ENCODE data around the gene COA3. TPM values are rescaled to one million over a fixed set of nuclear protein-coding genes. Genes with fewer than 3 reads are reported as not detected.
"Not testable (repeated sequence)": the region's sequence is repeated elsewhere in the genome, so short reads cannot be mapped to it uniquely, and the experiment has no call there.

Gene COA3
- polyA plus RNA-seq, 1 donor, result 107 TPM

DNA sequence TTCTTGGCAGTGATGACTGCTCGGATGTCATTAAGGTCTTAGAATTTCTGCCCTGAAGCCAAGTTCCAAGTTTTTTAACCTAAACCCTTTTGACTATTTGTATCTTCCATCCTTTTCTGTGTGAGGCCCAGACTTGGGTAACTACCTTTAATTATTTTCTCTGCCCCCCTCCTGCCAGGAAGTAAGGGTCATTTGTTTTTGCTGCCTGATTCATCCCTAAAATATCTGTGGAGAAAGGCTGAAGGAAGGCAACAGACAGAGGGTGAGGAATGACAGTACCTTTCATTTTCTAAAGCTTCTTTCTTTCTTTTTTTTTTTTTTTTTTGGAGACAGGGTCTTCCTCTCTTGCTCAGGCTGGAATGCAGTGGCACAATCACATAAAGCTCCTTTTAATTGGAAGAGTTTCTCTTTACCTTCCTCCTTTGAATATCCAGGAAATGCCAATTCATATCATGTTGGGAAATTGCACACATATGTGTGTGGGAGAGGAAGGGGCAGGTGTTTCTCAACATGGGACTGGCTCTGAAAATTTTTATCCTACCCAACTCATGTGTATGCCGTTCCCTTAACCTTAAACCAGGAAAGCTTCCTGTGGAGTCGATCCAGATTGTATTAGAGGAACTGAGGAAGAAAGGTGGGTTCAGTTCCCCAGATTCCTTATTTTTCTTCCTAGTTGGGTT, 24.3 kb downstream of the COA3 start:
- Histone ChIP-seq H3K9me3 (ENCODE audit: control insufficient read depth, low read depth, low read length) (no peaks in the 10 kb centered on the region), H3K4me1 (ENCODE audit: control insufficient read depth, insufficient read depth, low read length) (peaks cover 17% of the 10 kb centered on the region), H3K4me3 (ENCODE audit: low read length) (peak overlapping the region; percentile 93), H3K27ac (ENCODE audit: low read length) (peak overlapping the region; percentile 83), H3K27me3 (ENCODE audit: control insufficient read depth, insufficient read depth, low read length) (no peaks in the 10 kb centered on the region), H3K36me3 (ENCODE audit: control insufficient read depth, insufficient read depth, low read length) (peaks cover 39% of the 10 kb centered on the region)
- WGBS (ENCODE audit: insufficient coverage, low lambda C conversion rate), result no CpG with 5 or more reads among the region's 3 CpGs
- no peak for DNase-seq

- 0% methylated on average over 2 of the region's 39 CpGs for WGBS (ENCODE audit: insufficient coverage, low lambda C conversion rate)
- peak within 1 kb of the TSS; percentile 93 for H3K4me3 ChIP-seq (ENCODE audit: low read length)
- DNase-seq, result peak; percentile 78 to 84
- no peaks in the 10 kb centered on the region for H3K9me3 ChIP-seq (ENCODE audit: control insufficient read depth, low read depth, low read length)
- peak within 1 kb of the TSS; percentile 83 for H3K27ac ChIP-seq (ENCODE audit: low read length)
- H3K4me1 ChIP-seq (ENCODE audit: control insufficient read depth, insufficient read depth, low read length), result peaks cover 11% of the 10 kb centered on the region
- H3K36me3 ChIP-seq (ENCODE audit: control insufficient read depth, insufficient read depth, low read length), result peaks cover 32% of the 10 kb centered on the region
- H3K27me3 ChIP-seq (ENCODE audit: control insufficient read depth, insufficient read depth, low read length), result no peaks in the 10 kb centered on the region
Observed at GRCh38 chr17:42773290-42774035, 25.0 kb downstream of the COA3 start, which contains the start of gene VPS25. Gene VPS25, plus strand, starts transcription at chr17:42773449. Its CDS starts 27 bp downstream, at chr17:42773476.

DNA sequence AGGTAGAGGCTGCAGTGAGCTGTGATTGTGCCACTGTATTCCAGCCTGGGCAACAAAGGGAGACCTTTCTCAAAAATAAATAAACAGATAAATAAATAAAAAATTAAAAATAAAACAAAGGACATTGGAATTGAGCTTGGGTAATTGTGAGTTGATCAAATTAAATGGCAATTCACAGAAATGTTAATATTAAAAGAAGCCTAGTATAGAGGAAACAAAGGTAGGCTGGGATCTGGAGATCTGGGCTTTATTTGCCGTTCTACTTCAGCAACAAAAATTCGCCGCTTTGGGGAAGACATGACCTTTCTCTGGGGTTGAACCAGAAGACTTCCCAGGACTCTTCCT, 25.6 kb downstream of the COA3 start:
- no peaks in the 10 kb centered on the region for H3K27me3 ChIP-seq (ENCODE audit: control insufficient read depth, insufficient read depth, low read length)
- DNase-seq, result no peak
- no CpG with 5 or more reads among the region's 3 CpGs for WGBS (ENCODE audit: insufficient coverage, low lambda C conversion rate)
- H3K9me3 ChIP-seq (ENCODE audit: control insufficient read depth, low read depth, low read length), result no peaks in the 10 kb centered on the region
- peaks cover 28% of the 10 kb centered on the region for H3K36me3 ChIP-seq (ENCODE audit: control insufficient read depth, insufficient read depth, low read length)
- peaks cover 10% of the 10 kb centered on the region for H3K4me1 ChIP-seq (ENCODE audit: control insufficient read depth, insufficient read depth, low read length)
- H3K27ac ChIP-seq (ENCODE audit: low read length), result peak overlapping the region; percentile 83
- peak overlapping the region; percentile 93 for H3K4me3 ChIP-seq (ENCODE audit: low read length)

DNA sequence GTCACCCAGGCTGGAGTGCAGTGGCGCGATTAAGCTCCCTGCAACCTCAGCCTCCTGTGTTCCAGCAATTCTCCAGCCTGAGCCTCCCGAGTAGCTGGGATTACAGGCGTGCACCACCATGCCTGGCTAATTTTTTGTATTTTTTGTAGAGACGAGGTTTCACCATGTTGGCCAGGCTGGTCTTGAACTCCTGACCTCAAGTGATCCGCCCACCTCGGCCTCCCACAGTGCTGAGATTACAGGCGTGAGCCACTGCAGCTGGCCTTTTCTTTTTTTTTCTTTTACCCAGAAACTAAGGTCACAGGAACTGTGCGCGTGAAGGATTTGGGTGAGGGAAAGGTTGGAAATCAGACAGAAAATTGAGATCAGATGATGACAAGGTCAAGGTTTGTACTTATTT, 28.5 kb downstream of the COA3 start:
- H3K36me3 ChIP-seq (ENCODE audit: control insufficient read depth, insufficient read depth, low read length); H3K9me3 ChIP-seq (ENCODE audit: control insufficient read depth, low read depth, low read length); H3K27me3 ChIP-seq (ENCODE audit: control insufficient read depth, insufficient read depth, low read length); H3K27ac ChIP-seq (ENCODE audit: low read length); H3K4me3 ChIP-seq (ENCODE audit: low read length); DNase-seq: not testable (repeated sequence)
- WGBS (ENCODE audit: insufficient coverage, low lambda C conversion rate), result 100% methylated on average over 2 of the region's 10 CpGs
- H3K4me1 ChIP-seq (ENCODE audit: control insufficient read depth, insufficient read depth, low read length), result peaks cover 10% of the 10 kb centered on the region

DNA sequence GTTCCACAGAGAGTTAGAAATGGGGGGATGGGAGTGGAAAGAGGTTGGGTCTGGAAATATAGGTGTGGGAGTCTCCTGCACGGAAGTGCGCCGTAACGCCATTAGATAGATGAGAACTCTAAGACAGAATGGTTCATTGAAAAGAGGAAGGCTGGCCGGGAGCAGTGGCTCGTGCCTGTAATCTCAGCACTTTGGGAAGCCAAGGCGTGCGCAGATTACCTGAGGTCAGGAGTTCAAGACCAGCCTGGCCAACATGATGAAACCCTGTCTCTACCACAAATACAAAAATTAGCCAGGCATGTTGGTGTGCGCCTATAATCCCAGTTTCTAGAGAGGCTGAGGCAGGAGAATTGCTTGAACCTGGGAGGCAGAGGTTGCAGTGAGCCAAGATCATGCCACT, 30.5 kb downstream of the COA3 start:
- H3K9me3 ChIP-seq (ENCODE audit: control insufficient read depth, low read depth, low read length); H3K4me3 ChIP-seq (ENCODE audit: low read length); H3K27me3 ChIP-seq (ENCODE audit: control insufficient read depth, insufficient read depth, low read length); H3K36me3 ChIP-seq (ENCODE audit: control insufficient read depth, insufficient read depth, low read length); H3K4me1 ChIP-seq (ENCODE audit: control insufficient read depth, insufficient read depth, low read length); DNase-seq; H3K27ac ChIP-seq (ENCODE audit: low read length): not testable (repeated sequence)
- no CpG with 5 or more reads among the region's 9 CpGs for WGBS (ENCODE audit: insufficient coverage, low lambda C conversion rate)

GRCh38 chr17:42767512-42767911, 31.0 kb downstream of the COA3 start:
- DNase-seq, result no peak
- no peaks in the 10 kb centered on the region for H3K36me3 ChIP-seq (ENCODE audit: control insufficient read depth, insufficient read depth, low read length)
- no peaks in the 10 kb centered on the region for H3K27me3 ChIP-seq (ENCODE audit: control insufficient read depth, insufficient read depth, low read length)
- peaks cover 6% of the 10 kb centered on the region for H3K4me1 ChIP-seq (ENCODE audit: control insufficient read depth, insufficient read depth, low read length)
- no peaks in the 10 kb centered on the region for H3K9me3 ChIP-seq (ENCODE audit: control insufficient read depth, low read depth, low read length)
- no peak overlapping the region for H3K4me3 ChIP-seq (ENCODE audit: low read length)
- H3K27ac ChIP-seq (ENCODE audit: low read length), result no peak overlapping the region

DNA sequence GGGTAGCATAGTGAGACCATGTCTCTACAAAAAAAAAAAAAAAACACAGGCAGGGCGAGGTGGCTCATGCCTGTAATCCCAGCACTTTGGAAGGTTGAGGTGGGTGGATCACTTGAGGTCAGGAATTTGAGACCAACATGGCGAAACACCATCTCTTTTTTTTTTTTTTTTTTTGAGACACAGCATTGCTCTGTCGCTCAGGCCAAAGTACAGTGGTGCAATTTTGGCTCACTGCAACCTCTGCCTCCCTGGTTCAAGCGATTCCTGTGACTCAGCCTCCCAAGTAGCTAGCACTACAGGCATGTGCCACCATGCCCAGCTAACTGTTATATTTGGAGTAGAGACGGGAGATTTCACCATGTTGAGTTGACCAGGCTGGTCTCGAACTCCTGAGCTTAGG, 32.4 kb downstream of the COA3 start:
- Histone ChIP-seq H3K27me3 (ENCODE audit: control insufficient read depth, insufficient read depth, low read length) (peaks cover 8% of the 10 kb centered on the region), H3K4me3 (ENCODE audit: low read length) (no peak overlapping the region), H3K9me3 (ENCODE audit: control insufficient read depth, low read depth, low read length) (peaks cover 4% of the 10 kb centered on the region), H3K27ac (ENCODE audit: low read length) (no peak overlapping the region), H3K36me3 (ENCODE audit: control insufficient read depth, insufficient read depth, low read length) (no peaks in the 10 kb centered on the region), H3K4me1 (ENCODE audit: control insufficient read depth, insufficient read depth, low read length) (peaks cover 13% of the 10 kb centered on the region)
- DNase-seq, result no peak
- WGBS (ENCODE audit: insufficient coverage, low lambda C conversion rate), result no CpG with 5 or more reads among the region's 6 CpGs

DNA sequence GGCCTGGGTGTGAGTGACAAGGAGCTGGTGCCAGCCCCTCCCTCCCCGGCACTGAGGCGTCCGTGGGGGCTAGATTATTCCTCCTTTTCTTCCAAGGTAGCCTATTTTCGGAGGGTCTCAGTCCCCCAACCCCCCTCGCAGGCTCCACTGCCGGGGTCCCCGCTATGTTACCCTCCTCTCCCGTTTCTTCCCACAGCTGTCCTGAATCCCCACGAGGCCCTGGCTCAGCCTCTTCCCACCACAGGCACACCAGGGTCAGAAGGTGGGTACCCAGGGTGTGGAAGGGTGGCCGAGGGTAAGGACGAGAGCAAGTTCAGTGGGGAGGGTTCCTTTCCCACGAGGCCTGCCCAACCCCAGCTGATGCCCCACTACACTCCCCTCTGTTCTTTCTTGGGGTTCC, 36.9 kb downstream of the COA3 start:
- H3K4me3 ChIP-seq (ENCODE audit: low read length), result peak overlapping the region; percentile 46
- no CpG with 5 or more reads among the region's 12 CpGs for WGBS (ENCODE audit: insufficient coverage, low lambda C conversion rate)
- DNase-seq, result no peak
- H3K27me3 ChIP-seq (ENCODE audit: control insufficient read depth, insufficient read depth, low read length), result peaks cover 13% of the 10 kb centered on the region
- H3K9me3 ChIP-seq (ENCODE audit: control insufficient read depth, low read depth, low read length), result peaks cover 4% of the 10 kb centered on the region
- H3K36me3 ChIP-seq (ENCODE audit: control insufficient read depth, insufficient read depth, low read length), result no peaks in the 10 kb centered on the region
- peaks cover 18% of the 10 kb centered on the region for H3K4me1 ChIP-seq (ENCODE audit: control insufficient read depth, insufficient read depth, low read length)
- no peak overlapping the region for H3K27ac ChIP-seq (ENCODE audit: low read length)

GRCh38 chr17:42760652-42761581, 37.6 kb downstream of the COA3 start, which contains the start of gene RAMP2:
Gene RAMP2, plus strand, starts transcription at chr17:42761227. Its CDS starts 35 bp downstream, at chr17:42761262.
- Histone ChIP-seq H3K36me3 (ENCODE audit: control insufficient read depth, insufficient read depth, low read length) (no peaks in the 10 kb centered on the region), H3K9me3 (ENCODE audit: control insufficient read depth, low read depth, low read length) (peaks cover 4% of the 10 kb centered on the region), H3K4me1 (ENCODE audit: control insufficient read depth, insufficient read depth, low read length) (peaks cover 18% of the 10 kb centered on the region), H3K27me3 (ENCODE audit: control insufficient read depth, insufficient read depth, low read length) (peaks cover 13% of the 10 kb centered on the region), H3K4me3 (ENCODE audit: low read length) (peak within 1 kb of the TSS; percentile 46), H3K27ac (ENCODE audit: low read length) (no peak within 1 kb of the TSS)
- DNase-seq, result peak in 1 of 2 donors; percentile 56
- no CpG with 5 or more reads among the region's 92 CpGs for WGBS (ENCODE audit: insufficient coverage, low lambda C conversion rate)

DNA sequence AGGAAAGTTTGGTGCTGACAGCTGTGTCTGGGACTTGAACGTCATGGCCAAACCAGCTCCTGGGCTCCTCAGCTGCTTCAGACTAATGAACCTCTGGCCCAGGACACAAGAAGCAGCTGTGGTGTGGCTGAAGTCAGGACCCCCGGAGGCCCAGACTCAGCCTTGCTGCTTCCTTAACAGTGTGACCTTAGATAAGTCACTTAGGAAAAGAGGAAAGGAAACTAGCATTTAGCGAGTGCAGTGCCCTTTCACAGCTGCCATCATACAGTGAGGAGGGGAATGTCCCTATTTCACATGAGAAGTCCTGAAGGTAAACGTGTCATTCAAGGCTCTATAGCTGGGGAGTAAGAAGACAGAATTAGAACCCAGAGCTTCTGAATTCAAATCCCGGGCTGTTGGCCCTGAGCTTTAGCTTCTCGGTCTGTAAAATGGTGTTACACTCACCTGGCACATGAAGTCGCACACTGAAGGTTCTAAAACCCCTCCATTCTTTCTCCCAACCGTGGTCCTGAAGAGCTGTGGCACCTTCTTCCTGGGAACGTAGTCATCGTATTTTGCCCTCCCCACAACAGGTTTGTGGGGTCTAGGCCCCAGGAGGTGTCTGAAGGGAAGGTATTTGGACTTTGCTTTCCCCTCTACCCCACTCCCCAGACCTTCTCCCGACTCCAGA, 38.4 kb downstream of the COA3 start:
- Histone ChIP-seq H3K4me3 (ENCODE audit: low read length) (peak overlapping the region; percentile 45), H3K27me3 (ENCODE audit: control insufficient read depth, insufficient read depth, low read length) (peaks cover 13% of the 10 kb centered on the region), H3K36me3 (ENCODE audit: control insufficient read depth, insufficient read depth, low read length) (no peaks in the 10 kb centered on the region), H3K9me3 (ENCODE audit: control insufficient read depth, low read depth, low read length) (peaks cover 4% of the 10 kb centered on the region), H3K4me1 (ENCODE audit: control insufficient read depth, insufficient read depth, low read length) (peaks cover 18% of the 10 kb centered on the region), H3K27ac (ENCODE audit: low read length) (no peak overlapping the region)
- no peak for DNase-seq
- WGBS (ENCODE audit: insufficient coverage, low lambda C conversion rate), result no CpG with 5 or more reads among the region's 11 CpGs

All from large intestine (tissue), 3 donors.